NT2/D1 (cell line): ENCODE results near the gene DCDC2C.

Source experiments
- SUZ12 ChIP-seq: IDR thresholded peaks from 2 replicates; pipeline ENCODE4 v1.6.1; 2011; ENCODE audit not compliant: insufficient read length, insufficient read depth; ENCODE audit errors: extremely low read depth
- YY1 ChIP-seq: IDR thresholded peaks from 2 replicates; pipeline ENCODE4 v1.6.1; 2011; ENCODE audit not compliant: insufficient read length, insufficient read depth
- ZNF274 ChIP-seq: IDR thresholded peaks from 2 replicates; pipeline ENCODE4 v1.6.1; 2011; ENCODE audit warnings: mild to moderate bottlenecking, low read depth, low read length

- TF ChIP-seq ZNF274 (no peak), YY1 (no peak), SUZ12 (no peak)
These were observed 135.0 kb downstream of the DCDC2C start for GRCh38 chr2:3838348-3838747.
